Hypothalamus (tissue), 51 donors: Measurements from ENCODE around the gene TBC1D10A.
A peak's percentile ranks its signal among the peaks of the same experiment; 100 is the strongest.

Source experiments
- DNase-seq, 51 donors: peaks; one replicate each; lab custom pipeline; 2025; lab: John Stamatoyannopoulos, UW

Gene TBC1D10A

DNA sequence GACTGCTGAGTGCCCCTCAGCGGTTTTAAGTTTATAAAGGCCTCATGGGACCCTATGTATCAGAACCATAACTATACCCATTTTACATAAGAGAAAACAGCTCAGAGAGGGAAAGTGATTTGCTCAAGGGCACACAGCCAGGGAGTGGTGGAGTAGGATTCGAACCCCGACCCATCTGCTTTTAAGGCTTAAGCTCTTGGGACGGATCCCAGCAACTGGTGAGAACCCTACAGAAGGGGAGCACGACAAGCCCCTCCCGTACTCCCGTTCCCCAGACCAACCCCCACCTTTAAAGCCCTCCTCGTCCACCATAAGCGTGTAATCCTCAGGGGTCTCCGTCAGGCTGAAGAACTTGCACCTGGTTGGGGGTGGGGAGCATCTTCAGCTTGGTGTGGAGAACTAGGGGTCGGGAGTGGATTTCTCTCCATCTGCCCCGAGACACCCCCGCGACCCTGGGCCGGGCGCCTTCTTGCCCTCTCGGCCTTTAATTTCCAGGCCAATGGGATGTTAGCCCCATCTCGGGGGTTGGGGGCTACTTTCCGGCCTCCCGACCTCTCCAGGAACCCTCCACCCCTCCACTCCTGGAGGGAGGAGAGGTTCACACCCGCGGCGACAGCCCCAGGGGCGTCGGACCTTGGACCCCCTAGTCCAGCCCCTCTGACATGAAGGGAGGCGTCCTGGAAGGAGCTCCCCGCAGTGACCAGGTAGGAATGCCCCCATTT is 38.2 kb downstream of the TBC1D10A start:
- DNase-seq, result no peak

DNA sequence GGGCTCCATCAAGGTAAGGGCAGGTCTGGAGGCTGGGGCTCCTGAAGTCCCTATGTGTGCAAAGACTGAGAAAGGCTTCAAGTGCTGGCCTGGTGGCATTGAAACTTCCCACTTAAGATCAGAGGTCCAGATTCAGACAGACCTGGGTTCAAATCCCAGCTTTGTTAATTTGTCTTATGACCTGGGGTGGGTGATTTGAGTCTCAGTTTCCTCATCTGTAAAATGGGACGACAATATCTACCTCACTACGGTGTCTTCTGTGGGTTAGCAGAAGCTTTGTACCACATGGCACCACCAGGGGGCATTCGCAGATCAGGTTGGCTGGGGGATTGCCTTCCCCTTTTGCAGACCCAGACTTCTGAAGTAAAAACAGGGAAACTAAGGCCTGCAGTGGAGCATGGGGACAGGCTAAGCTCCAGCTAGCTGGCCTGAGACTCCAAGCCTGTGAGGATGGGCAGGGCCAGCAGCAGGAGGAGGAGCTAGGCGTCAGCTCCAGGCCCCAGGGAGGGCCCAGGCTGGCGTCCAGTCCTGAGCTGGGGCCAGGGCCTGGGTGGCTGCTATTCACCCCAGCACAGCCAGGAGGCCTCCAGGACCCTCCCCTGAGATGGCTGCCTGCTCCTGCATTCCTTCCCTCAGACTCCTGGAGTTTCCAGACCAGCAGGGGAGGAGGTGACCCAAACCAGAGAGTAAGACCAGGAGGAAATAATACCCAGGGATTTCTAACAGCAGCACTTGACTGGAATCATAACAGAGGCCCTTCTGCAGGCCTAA is 38.9 kb downstream of the TBC1D10A start:
- peak; percentile 23 to 88 (median 71) for DNase-seq

GRCh38 chr22:30286813-30287647 is 39.7 kb downstream of the TBC1D10A start:
- peak in 35 of 51 donors; percentile 11 to 61 (median 36) for DNase-seq

GRCh38 chr22:30286331-30286730 is 40.4 kb downstream of the TBC1D10A start:
- no peak for DNase-seq

- no peak for DNase-seq
Observed at GRCh38 chr22:30285846-30286200, 40.9 kb downstream of the TBC1D10A start.

GRCh38 chr22:30285176-30285845 is 41.4 kb downstream of the TBC1D10A start:
- DNase-seq, result no peak

GRCh38 chr22:30284666-30285065 is 42.1 kb downstream of the TBC1D10A start:
- DNase-seq, result no peak

GRCh38 chr22:30284172-30284571 is 42.6 kb downstream of the TBC1D10A start:
- DNase-seq, result no peak

- no peak for DNase-seq
Observed at GRCh38 chr22:30283342-30283741, 43.4 kb downstream of the TBC1D10A start.

- no peak for DNase-seq
Observed at GRCh38 chr22:30282616-30283046, 44.1 kb downstream of the TBC1D10A start.

DNA sequence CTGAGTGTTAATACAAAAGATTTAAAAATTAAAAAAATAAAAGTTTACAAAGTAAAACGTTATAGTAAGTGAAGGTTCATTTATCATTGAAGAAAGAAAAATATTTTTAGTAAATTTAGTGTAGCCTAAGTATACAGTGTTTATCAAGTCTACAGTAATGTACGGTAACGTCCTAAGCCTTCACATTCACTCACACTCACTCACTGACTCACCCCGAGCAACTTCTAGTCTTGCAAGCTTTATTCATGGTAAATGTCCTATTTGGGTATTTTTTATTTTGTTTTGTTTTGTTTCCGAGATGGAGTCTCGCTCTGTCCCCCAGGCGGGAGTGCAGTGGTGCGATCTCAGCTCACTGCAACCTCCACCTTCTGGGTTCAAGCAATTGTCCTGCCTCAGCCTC is 46.2 kb downstream of the TBC1D10A start:
- DNase-seq, result no peak

- no peak for DNase-seq
Observed at GRCh38 chr22:30279932-30280331, 46.8 kb downstream of the TBC1D10A start.

GRCh38 chr22:30279046-30279788 is 47.5 kb downstream of the TBC1D10A start:
- peak in 12 of 51 donors; percentile 9 to 40 (median 22) for DNase-seq

DNA sequence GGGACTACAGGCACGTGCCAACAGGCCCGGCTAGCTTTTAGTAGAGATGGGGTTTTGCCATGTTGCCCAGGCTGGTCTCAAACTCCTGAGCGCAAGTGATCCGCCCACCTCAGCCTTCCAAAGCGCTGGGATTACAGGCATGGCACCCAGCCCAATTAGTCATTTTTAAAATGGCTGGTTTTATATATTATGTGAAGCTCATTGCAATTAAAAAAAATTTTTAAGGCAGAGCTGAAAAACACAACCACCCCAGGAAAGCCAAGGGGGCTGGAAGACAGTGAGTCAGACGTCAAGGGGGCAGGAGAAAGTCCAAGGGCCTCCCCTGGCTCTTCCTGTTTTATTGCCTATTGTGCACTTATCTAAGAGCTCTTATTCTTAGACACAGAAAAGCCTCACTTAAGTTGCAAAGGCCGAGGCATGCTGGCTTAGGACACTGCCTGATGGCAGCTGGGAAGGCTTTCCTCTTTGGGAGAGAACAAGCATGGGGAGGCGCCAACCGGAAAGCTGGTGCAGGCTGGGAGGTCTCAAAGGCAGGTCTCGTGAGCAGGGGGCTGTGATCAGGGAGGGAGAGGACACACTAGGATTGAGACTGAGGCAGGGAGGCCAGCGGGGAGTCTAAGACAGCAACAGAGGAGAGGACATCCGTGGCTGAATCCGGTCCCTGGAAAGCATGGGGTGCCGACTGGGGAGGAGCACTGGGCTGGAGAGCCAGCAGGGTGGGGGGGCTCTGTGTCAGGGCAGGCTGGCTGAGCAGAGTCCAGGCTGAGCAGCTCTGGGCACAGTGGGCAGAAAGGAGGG is 49.0 kb downstream of the TBC1D10A start:
- DNase-seq, result peak in 14 of 51 donors; percentile 24 to 66 (median 40)

DNA sequence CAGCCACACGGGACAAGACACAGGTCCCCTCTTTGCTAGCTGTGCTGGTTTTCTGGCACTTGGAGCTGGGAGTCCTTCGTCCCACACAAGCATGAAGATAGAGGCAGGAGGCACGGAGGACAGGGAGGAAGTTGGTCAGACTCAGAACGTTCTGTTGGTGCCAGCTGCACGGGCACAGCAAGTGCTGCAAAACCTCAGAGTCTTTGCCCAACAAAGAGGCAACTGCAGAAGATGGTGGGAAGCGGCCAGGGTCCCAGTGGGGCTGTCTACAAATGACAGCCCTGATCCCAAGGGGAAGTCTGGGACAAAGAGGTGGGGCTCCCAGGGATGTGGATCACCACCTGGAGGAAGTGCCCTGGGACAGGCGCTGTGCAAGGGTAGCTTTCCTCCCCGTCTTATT is 50.7 kb downstream of the TBC1D10A start:
- DNase-seq, result no peak

- no peak for DNase-seq
Observed at GRCh38 chr22:30275625-30276024, 51.1 kb downstream of the TBC1D10A start.

- no peak for DNase-seq
Observed at GRCh38 chr22:30274437-30274812, 52.3 kb downstream of the TBC1D10A start.

DNA sequence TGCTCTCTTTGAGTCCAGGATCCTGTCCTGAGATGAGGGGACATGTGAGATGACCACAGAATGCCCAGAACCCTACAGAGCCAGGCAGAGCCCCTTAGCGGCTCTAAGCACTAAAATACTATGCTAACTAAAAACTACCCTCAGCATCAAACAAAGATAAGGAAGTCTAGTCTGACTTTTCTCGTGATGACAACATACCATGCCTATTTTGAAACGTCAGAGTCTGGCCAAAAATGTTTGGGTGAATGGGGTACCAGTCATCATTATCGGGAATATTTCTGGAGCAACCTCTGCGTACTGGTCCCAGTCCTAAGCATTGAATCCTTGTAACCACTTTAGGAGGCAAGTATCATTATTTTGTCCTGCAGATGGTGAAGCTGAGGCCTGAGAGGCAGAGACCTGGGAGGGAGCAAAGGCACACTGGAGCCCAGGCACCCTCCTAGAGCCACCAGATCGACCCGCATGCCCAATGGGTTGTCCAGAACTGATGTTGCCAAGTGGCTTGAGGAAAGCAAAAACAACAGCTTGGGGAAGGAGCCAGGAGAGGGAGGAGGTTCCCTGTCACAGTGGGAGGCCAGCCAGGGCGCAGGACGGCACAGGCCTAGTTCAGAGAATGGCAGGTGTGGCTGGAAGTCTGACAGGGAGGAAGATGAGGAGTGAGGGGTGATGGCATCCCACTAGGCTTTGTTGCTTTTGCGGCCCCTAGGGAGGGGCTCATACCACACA is 52.9 kb downstream of the TBC1D10A start:
- peak in 6 of 51 donors; percentile 12 to 40 (median 18) for DNase-seq
